Glutamatergic neuron (in vitro differentiated cells): ENCODE measurements around the gene RAPGEF3. TPM values are rescaled to one million over a fixed set of nuclear protein-coding genes. Genes with fewer than 3 reads are reported as not detected.

Experiments used
- DNase-seq: peaks from one replicate; pipeline ENCODE4 v3.0.0; 2022
- H3K27ac Mint-ChIP-seq: one replicate; pipeline ENCODE4 v1.8.0; 2020; ENCODE audit warnings: mild to moderate bottlenecking, mixed read lengths, inconsistent platforms; ENCODE audit not compliant: unreplicated experiment
- H3K27me3 Mint-ChIP-seq: one replicate; pipeline ENCODE4 v1.8.0; 2020; ENCODE audit warnings: mild to moderate bottlenecking, moderate library complexity, mixed read lengths, inconsistent platforms; ENCODE audit not compliant: unreplicated experiment
- H3K36me3 Mint-ChIP-seq: one replicate; pipeline ENCODE4 v1.8.0; 2020; ENCODE audit warnings: mild to moderate bottlenecking, mixed read lengths, inconsistent platforms; ENCODE audit not compliant: unreplicated experiment
- H3K4me1 Mint-ChIP-seq: one replicate; pipeline ENCODE4 v1.8.0; 2020; ENCODE audit warnings: mild to moderate bottlenecking, low read depth, mixed read lengths, inconsistent platforms; ENCODE audit not compliant: unreplicated experiment
- H3K4me3 Mint-ChIP-seq: one replicate; pipeline ENCODE4 v1.8.0; 2020; ENCODE audit warnings: mild to moderate bottlenecking, mixed read lengths, inconsistent platforms; ENCODE audit not compliant: unreplicated experiment
- H3K9me3 Mint-ChIP-seq: one replicate; pipeline ENCODE4 v1.8.0; 2020; ENCODE audit warnings: mild to moderate bottlenecking, moderate library complexity, mixed read lengths, inconsistent platforms; ENCODE audit not compliant: unreplicated experiment
- total RNA-seq: library from RNA; stranded (reverse); fragmentation: NEBNext Ultra II Directional; extraction: Animal tissue kit (Norgen Biotek cat#: 25700); gene quantifications from one replicate; pipeline ENCODE4 v1.2.1, GENCODE V29; 2021; ENCODE audit not compliant: unreplicated experiment
- TF ChIP-seq, protein P1 (sequence below): fragments of 200-600 bp; sonication (generic); IDR thresholded peaks from one replicate; pipeline ENCODE4 v1.5.0; 2021; ENCODE audit not compliant: partially characterized antibody, unreplicated experiment

Gene RAPGEF3
- total RNA-seq, 1 donor from 2014 or later: 0.81 TPM

DNA sequence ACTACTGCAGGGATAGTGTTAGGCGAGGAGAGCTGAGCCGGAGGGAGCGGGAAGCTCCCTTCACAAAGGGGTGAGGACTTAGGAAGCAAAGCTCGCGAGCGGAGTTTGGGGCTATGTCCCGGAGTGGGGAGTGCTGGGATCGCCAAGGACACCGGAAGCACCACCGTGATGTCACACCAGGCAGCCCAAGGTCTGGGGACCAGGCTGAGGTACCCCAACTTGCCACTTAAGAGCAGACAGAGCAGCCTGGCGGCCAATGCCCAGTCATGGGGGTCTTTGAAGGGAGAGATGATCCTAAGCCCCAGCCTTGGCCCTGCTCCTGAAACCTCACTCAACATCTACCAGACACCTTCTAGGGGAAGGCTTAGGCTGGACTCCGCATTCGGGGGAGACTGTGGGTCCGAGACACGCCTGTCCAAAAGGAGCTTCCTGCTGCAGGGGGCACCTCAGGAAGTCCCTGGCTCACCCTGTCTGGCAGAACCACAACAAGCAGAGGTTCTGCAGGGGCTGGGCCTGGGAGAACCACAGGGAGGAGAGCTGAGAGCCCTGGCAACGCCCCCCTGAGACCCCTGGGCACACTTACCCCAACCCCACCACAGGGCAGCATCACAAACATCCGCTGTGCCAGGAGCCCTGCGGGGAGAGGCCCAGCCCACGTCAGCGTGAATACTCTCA, 32.1 kb upstream of the RAPGEF3 start:
- Mint-ChIP-seq H3K27ac (peak overlapping the region; percentile 38), H3K27me3 (peaks cover 8% of the 10 kb centered on the region), H3K9me3 (peaks cover 2% of the 10 kb centered on the region)

DNA sequence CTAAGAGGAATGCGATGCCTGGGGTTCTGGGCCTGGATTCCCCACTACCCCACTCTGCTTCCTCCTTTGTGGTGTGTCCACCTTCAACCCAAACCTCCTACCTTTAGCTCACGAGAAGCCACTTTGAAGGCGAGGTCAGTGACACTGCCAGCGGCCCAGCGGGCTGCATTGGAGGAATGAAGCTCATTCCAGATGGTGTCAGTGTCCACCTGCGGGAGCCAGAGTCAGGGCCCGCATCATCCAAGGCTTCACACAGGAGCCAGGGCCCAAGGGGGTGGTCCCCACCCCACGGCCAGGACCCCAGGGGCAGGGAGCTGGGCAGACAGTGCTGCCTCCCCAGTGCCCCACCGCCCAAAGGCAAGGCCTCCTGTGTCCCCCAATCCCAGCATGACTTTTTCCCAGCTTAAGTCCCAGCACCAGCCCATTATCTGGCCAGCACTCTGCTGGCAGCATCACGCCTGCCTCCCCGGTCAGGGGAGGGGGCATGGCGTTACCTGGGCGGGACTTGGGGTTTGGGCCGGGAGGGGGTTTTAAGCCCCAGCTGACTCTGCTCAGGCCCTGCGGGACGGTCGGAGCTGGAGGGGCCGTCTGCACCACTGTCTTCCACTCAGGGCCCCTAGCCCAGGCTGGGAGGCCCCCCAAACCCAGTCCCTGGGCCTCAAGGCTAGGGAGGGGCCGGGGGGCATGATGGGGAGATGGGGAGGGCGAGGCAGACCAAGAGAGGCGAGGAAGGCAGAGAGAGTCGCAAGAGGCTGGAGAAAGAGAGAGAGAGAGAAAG, 31.2 kb upstream of the RAPGEF3 start:
- Mint-ChIP-seq H3K9me3 (peaks cover 2% of the 10 kb centered on the region), H3K36me3 (peaks cover 5% of the 10 kb centered on the region), H3K4me3 (no peak overlapping the region), H3K27ac (no peak overlapping the region), H3K4me1 (peaks cover 4% of the 10 kb centered on the region), H3K27me3 (peaks cover 8% of the 10 kb centered on the region)
- TF ChIP-seq, protein P1, sequence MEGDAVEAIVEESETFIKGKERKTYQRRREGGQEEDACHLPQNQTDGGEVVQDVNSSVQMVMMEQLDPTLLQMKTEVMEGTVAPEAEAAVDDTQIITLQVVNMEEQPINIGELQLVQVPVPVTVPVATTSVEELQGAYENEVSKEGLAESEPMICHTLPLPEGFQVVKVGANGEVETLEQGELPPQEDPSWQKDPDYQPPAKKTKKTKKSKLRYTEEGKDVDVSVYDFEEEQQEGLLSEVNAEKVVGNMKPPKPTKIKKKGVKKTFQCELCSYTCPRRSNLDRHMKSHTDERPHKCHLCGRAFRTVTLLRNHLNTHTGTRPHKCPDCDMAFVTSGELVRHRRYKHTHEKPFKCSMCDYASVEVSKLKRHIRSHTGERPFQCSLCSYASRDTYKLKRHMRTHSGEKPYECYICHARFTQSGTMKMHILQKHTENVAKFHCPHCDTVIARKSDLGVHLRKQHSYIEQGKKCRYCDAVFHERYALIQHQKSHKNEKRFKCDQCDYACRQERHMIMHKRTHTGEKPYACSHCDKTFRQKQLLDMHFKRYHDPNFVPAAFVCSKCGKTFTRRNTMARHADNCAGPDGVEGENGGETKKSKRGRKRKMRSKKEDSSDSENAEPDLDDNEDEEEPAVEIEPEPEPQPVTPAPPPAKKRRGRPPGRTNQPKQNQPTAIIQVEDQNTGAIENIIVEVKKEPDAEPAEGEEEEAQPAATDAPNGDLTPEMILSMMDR: no peak
- DNase-seq: no peak

More for the DNA sequence above, 32.1 kb upstream of the RAPGEF3 start:
- H3K36me3 Mint-ChIP-seq: peaks cover 5% of the 10 kb centered on the region
- TF ChIP-seq, protein P1: no peak
- no peak overlapping the region for H3K4me3 Mint-ChIP-seq
- peaks cover 4% of the 10 kb centered on the region for H3K4me1 Mint-ChIP-seq
- no peak for DNase-seq

DNA sequence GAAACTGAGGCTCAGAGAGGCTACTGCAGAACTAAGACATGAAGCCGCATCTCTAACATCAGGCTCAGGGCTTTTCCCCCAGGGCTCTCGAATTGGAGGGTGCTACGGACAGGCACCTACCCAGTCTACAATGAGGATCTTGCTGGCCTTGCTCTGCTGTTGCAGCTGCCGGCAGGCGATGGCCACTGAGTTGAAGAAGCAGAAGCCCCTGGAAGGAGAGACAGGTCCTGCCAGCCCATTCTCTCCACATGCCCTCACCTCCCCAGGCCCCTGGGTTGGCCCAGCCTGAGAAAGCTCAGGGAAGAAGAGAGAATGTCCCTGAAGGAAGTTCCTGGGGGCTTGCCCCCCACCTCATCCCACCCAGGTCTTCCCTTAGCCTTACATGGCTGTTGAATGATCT, 30.5 kb upstream of the RAPGEF3 start:
- Mint-ChIP-seq H3K27ac (no peak overlapping the region), H3K36me3 (peaks cover 4% of the 10 kb centered on the region), H3K4me3 (no peak overlapping the region), H3K9me3 (peaks cover 2% of the 10 kb centered on the region), H3K27me3 (peaks cover 7% of the 10 kb centered on the region), H3K4me1 (peaks cover 4% of the 10 kb centered on the region)
- TF ChIP-seq, protein P1: no peak
- DNase-seq: no peak

DNA sequence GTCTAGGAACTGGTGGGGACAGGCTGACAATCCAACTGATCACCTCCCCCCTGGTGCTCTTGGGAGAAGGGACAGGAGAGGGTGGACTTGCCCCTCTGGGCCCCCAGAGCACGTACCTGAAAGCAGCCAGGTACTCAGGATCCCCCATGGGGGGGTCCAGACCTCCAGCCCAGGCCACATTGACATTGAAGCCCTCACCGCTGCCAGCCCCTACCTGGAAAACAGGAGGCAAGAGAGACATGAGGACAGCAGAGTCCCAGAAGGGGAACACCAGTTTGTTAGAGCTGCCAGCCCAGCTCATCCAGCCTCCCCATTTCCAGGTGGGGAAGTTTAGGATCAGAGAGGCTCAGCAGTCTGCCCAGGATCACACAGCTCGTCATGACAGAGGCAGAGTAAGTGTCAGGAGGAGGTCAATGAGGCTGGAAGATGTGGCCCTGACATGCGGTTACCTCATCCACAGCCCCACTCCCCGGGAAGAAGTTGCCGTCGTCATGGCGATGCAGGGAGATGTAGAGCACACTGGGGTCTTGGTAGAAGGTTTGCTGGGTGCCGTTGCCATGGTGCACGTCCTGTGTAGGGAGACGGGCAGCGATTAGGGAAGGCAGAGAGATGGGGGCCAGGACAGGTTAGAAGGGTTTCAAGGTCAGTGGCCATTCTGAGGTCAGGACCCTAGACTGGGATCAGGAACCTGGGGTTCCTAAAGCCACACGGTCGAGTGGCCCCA, 29.1 kb upstream of the RAPGEF3 start:
- H3K27ac Mint-ChIP-seq: no peak overlapping the region
- TF ChIP-seq, protein P1: no peak
- H3K4me3 Mint-ChIP-seq: no peak overlapping the region
- peaks cover 2% of the 10 kb centered on the region for H3K9me3 Mint-ChIP-seq
- peaks cover 3% of the 10 kb centered on the region for H3K27me3 Mint-ChIP-seq
- DNase-seq: no peak
- H3K36me3 Mint-ChIP-seq: no peaks in the 10 kb centered on the region
- peaks cover 2% of the 10 kb centered on the region for H3K4me1 Mint-ChIP-seq
